Measurements from ENCODE around the gene GBE1. TPM values are rescaled to one million over a fixed set of nuclear protein-coding genes. Genes with fewer than 3 reads are reported as not detected.

The GBE1 gene
- total RNA-seq, 6 experiments from 2014 or later = 78.3 to 93.4 (median 87.8) TPM

DNA sequence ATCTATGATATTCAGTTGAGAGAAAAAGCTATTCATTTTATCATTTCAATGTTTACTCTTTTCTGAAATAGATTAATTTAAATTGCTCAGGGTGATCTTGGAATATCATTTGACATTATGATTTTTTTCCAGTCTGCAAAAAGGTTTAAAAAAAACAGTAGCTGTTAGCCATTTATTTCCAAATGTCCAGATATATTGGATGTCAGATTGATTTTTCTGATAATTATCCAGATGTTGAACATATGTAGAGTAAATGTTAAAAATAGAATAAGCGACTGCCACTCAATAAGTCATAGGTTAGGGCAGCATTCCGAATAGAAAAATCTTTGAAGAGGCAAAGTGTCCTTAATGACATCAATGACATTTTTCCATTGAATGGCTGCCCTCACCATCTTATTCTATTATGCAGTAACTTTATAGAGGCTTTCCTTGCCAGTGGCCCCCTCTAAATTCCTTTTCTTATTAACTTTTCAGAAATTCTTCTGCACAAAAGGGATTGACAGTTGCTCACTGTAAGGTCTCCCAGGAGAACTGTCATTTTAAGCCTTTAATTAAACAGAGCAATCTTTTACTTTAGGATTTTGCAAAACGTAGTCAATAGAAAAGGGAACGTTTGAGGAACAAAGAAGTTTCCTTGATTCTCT is 316.5 kb downstream of the GBE1 start:
- no peak for TF ChIP-seq CTCF (IDR thresholded peaks at IDR 0.05)
- no peak overlapping the region for H3K27ac Mint-ChIP-seq
- H3K27me3 Mint-ChIP-seq (ENCODE audit: insufficient read depth) = no peaks in the 10 kb centered on the region
- H3K9me3 Mint-ChIP-seq = no peaks in the 10 kb centered on the region
- no peaks in the 10 kb centered on the region; the same call in 1 of the 2 replicates for H3K36me3 Mint-ChIP-seq (ENCODE audit: low read depth)
- H3K4me1 Mint-ChIP-seq (ENCODE audit: low read depth) = peaks cover 68% of the 10 kb centered on the region
- no peak for DNase-seq
- H3K4me3 Mint-ChIP-seq = no peak overlapping the region

- Mint-ChIP-seq H3K27ac (peak overlapping the region; percentile 79), H3K4me3 (no peak overlapping the region), H3K9me3 (no peaks in the 10 kb centered on the region), H3K4me1 (ENCODE audit: low read depth) (peaks cover 63% of the 10 kb centered on the region), H3K36me3 (ENCODE audit: low read depth) (no peaks in the 10 kb centered on the region; the same call in 1 of the 2 replicates), H3K27me3 (ENCODE audit: insufficient read depth) (no peaks in the 10 kb centered on the region)
- no peak for TF ChIP-seq CTCF (IDR thresholded peaks at IDR 0.05)
- peak; percentile 25 for DNase-seq
Observed at GRCh38 chr3:81443958-81444357, 317.5 kb downstream of the GBE1 start.

DNA sequence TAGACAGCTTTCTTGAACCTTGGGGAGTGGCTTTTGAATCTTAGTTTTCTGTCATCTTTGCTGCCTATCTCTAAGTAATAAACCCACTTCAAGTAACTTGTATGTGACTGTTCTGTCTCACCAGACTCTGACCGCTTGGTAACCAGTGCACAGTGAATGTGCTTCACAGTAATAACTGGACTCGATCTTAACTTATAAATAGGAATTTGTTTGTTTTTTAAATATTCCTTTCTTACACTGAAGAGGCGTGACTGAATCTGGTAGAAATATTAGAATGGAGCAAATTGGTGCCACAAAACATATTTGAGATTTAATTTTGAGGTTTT is 318.0 kb downstream of the GBE1 start:
- DNase-seq = no peak
- Mint-ChIP-seq H3K27me3 (ENCODE audit: insufficient read depth) (no peaks in the 10 kb centered on the region), H3K27ac (peak overlapping the region; percentile 79; the same call in 1 of the 2 replicates), H3K4me3 (no peak overlapping the region), H3K9me3 (no peaks in the 10 kb centered on the region), H3K36me3 (ENCODE audit: low read depth) (no peaks in the 10 kb centered on the region; the same call in 1 of the 2 replicates), H3K4me1 (ENCODE audit: low read depth) (peaks cover 62% of the 10 kb centered on the region)
- no peak for TF ChIP-seq CTCF (IDR thresholded peaks at IDR 0.05)

GRCh38 chr3:81442758-81443456 is 318.5 kb downstream of the GBE1 start:
- Mint-ChIP-seq H3K27ac (peak overlapping the region; percentile 79; the same call in 1 of the 2 replicates), H3K4me1 (ENCODE audit: low read depth) (peaks cover 62% of the 10 kb centered on the region)

DNA sequence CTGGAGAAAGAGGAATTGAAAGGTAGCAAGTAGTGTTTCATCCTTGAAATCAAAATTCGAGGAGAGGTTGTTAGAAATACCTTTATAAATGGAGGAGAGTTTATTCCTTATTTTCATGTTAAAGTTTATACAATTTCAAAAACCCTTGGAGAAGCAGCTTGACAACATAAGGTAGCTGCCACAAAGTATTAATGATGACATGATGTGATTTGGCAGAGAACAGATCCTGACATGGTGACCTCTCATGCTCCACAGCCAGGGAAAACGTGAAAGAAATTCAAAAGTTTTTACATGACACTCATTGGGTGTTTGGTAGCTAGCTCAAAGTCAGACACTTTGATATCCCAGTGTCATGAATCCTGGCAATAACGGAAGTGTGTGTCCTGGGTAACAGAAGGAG is 320.8 kb downstream of the GBE1 start:
- H3K27ac Mint-ChIP-seq = no peak overlapping the region
- no peak for TF ChIP-seq CTCF (IDR thresholded peaks at IDR 0.05)
- no peak for DNase-seq
- no peak overlapping the region for H3K4me3 Mint-ChIP-seq
- no peaks in the 10 kb centered on the region for H3K27me3 Mint-ChIP-seq (ENCODE audit: insufficient read depth)
- no peaks in the 10 kb centered on the region; the same call in 1 of the 2 replicates for H3K36me3 Mint-ChIP-seq (ENCODE audit: low read depth)
- H3K9me3 Mint-ChIP-seq = no peaks in the 10 kb centered on the region
- peaks cover 52% of the 10 kb centered on the region for H3K4me1 Mint-ChIP-seq (ENCODE audit: low read depth)

More at GRCh38 chr3:81442758-81443456, 318.5 kb downstream of the GBE1 start:
- H3K4me3 Mint-ChIP-seq = peak overlapping the region; percentile 12; the same call in 1 of the 2 replicates
- no peak for TF ChIP-seq CTCF (IDR thresholded peaks at IDR 0.05)
- H3K27me3 Mint-ChIP-seq (ENCODE audit: insufficient read depth) = no peaks in the 10 kb centered on the region
- H3K36me3 Mint-ChIP-seq (ENCODE audit: low read depth) = no peaks in the 10 kb centered on the region; the same call in 1 of the 2 replicates
- no peaks in the 10 kb centered on the region for H3K9me3 Mint-ChIP-seq
- DNase-seq = no peak

Measured in HFFc6 (cell line).